Left ventricle myocardium superior (tissue), 1 donor: ENCODE measurements around the gene SIRT5. TPM values are rescaled to one million over a fixed set of nuclear protein-coding genes. Genes with fewer than 3 reads are reported as not detected.

ENCODE experiments used
- ATAC-seq: fragments of 200-7000 bp; cut with Tn5 transposase; one replicate; pipeline ENCODE4 v1.9.1; 2020; ENCODE audit warnings: mild to moderate bottlenecking, moderate library complexity
- DNase-seq: peaks from one replicate; pipeline ENCODE4 v3.0.0-alpha.2; 2020
- intact Hi-C: fragments of 100-400 bp; cut with micrococcal nuclease; formaldehyde crosslinking; loops from one replicate; pipeline ENCODE4 v1.11.0; 2022
- total RNA-seq: library from RNA; stranded (reverse); fragmentation: NEBNext Ultra II Directional; extraction: Animal tissue kit (Norgen Biotek cat#: 25700); gene quantifications from one replicate; pipeline ENCODE4 v1.2.1, GENCODE V29; 2021
- donor health status: DM: no; HTN: yes; CAD: no; lungs with severe emphysema.

SIRT5 gene
- total RNA-seq, 1 donor from 2014 or later, result 59.3 TPM

DNA sequence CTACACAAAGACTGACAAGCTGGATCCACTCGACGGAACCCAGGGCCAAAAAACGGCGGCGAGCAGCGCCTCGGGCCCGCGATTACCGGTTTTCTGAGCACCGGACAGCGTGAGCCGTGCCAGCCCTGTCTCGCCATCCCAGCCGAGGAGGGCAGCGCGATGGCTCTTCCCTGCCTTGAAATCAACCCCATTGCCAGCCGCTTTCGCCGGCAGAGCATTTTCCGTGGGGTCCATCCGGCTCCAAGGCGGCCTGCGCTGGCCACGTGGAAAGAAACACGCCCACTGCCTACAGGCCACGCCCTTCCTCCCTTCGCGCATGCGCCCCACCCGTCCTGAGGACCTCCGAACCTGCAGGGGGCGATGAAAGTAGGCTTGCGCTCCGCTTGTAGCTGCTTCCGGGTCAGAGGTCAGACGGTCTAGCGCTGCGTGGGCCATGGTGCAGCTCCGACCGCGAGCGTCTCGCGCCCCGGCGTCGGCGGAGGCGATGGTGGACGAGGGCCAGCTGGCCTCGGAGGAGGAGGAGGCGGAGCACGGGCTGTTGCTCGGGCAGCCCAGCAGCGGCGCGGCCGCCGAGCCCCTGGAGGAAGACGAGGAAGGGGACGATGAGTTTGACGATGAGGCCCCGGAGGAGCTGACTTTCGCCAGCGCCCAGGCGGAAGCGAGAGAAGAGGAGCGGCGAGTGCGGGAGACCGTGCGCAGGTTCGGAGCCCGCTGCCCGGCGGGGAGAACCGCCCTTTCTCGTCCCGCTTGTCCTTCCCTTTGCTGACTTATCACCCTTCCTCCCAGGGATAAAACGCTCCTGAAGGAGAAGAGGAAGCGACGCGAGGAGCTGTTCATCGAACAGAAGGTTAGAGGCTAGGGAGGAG, 40.8 kb downstream of the SIRT5 start, which contains the start of gene NOL7:
Gene NOL7 (plus strand): TSS at position 410 of the 866 bp plus-strand sequence. CDS start 24 bp downstream, at position 434.
- peak; percentile 96 for DNase-seq
- intact Hi-C loops, result no loop called here
- peak; percentile 96 for ATAC-seq

DNA sequence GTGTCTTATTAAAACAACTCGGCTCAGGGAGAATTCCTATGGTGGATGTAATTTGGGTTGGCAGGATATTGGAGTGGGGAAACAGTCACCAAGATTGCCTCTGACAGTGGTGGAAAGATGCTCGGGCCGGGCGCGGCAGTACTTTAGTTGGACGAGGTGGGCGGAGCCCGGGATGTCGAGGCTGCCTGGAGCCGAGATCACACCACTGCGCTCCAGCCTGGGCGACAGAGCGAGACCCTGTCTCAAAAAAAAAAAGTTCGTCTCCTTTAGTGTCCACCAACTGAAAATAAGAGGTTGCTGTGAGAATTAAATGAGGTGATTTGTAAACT, 41.4 kb downstream of the SIRT5 start:
- DNase-seq (peak; percentile 70), ATAC-seq (peak; percentile 53)
- intact Hi-C loops, result no loop called here

DNA sequence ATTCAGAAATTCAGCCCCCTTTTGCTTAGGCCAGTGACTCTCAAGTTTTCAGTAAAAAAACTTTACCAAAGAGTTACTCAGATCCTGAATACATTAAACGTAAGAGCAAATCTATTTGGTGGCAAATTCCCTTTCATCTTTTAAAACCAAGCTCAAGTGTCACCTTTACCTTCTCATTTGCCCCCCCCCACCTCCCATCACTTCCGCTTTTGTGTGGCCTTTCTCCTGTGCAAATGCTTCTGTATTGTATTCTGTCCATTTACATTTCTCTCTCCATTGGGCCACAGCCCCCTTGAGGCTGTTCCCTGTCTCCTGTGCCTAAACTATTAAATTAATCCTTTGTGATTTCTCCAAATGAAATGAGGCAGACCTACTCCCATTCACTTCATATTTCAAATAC, 42.7 kb downstream of the SIRT5 start:
- ATAC-seq, result no peak
- intact Hi-C loops, result no loop called here
- no peak for DNase-seq

DNA sequence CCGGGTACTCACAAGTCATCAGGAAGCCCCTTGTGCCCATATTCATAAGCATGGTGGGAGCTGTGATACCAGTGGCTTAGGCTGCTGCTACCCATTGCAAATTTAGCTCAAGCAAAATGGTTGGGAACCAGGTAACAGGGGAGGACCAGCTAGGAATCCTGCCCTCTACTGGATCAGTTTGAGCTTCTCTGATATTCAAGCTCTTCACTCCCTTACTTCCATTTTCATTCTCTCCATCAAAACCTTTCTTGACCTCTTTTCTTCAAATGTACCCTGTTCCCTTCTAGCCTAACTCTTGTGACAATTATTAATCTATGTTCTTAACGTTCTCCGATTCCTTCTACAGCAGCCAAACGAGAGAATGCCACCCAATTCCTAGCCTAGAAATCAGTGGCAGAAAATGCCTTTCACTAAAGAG, 50.5 kb downstream of the SIRT5 start:
- DNase-seq (no peak), ATAC-seq (peak; percentile 62)
- intact Hi-C loops, result no loop called here

DNA sequence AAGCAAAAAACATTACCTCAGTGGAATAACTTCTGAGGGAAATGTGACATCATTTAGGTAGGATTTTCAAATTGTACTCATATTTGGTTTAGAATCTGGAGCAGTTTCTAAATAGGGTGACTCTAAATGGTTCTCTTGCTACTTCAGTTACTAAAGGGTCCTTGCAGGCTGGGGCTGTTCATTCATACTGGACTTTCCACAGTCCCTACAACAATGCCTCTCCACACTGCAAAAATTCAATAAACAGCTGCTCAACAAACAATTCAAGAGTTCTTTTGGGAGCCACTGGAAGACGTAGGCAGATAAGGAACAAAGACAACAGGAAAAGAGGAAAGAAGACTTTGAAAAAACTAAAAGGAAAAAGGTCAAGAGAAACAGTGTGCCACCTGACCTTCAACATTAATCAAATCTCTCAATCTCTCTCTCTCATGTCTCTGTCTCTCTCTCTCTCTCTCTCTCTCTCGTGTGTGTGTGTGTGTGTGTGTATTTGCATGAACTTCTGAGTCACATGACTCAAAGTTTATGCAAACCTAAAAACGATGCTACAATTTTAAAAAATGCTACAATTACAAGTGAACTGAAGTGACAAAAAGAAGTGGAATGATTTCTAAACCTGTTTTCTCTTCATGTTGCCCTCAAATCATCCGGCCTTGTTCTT, 55.2 kb downstream of the SIRT5 start:
- DNase-seq (no peak), ATAC-seq (no peak)
- intact Hi-C loops, result no loop called here

DNA sequence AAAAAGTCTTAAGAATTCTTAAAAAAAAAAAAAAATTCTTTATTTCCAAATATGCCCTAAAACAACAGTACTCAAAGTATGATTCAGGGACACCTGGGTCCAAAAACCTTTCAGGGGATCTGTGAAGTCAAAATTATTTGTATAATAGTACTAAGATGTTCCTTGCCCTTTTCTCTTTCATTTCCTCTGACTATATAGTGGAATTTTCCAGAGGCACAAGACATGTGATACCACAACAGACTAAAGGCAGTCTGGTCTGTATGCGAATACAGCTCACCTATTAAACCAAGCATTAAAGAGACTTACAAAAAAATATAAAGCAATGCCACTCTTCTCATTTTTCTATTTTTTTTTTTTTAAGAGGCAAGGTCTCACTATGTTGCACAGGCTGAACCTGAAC, 56.1 kb downstream of the SIRT5 start:
- ATAC-seq (no peak), DNase-seq (no peak)
- intact Hi-C loops, result no loop called here

DNA sequence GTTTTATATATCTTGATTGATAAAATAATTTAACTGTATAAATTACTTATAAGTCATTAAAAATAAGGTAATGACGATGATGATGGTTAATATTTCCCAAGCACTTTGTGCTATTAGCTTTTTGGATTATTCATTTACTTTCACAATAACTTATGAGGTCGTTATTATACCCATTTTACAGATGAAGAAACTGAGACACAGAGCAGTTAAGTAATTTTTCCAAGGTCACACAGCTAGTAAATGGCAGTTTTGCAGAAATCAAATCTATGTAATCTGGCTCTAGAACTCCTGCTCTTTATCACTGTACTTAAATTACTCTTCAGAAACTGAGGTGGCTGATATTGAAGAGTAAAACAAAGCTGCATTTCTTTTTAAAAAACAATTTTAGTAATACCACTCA, 58.9 kb downstream of the SIRT5 start:
- no peak for ATAC-seq
- intact Hi-C loops, result no loop called here
- DNase-seq, result no peak

DNA sequence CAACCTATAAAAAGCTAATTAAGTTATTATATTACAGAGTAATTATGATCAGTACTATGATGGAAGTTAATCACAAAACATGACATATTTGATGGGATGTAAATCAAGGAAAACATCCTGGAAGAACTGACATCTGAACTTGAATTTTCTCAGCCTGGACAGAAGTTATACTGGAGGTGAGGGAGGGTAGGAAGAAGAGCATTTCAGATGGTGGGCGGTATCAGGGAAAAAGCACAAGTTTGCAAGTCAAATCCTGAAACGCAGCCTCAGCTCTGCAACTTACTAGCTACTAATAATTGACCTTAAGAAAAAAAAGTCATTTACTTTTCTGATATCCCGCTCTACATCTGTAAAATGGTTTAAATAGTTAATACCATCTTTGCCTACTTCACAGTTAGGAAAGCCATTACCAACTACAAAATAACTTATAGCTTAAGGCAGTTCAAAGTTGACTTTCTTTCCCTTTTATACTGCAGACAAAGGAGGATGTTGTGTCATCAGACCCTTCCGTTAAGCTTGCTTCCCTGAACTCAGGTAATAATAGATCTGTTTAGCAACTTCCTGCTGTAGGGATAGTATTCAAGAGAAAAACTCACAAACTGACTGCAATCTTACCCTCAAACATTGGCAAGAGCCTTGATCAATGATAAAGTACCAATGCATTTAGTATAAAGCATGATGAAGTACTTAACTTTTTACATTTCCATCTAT, 61.7 kb downstream of the SIRT5 start:
- intact Hi-C loops, result no loop called here
- no peak for ATAC-seq
- no peak for DNase-seq

DNA sequence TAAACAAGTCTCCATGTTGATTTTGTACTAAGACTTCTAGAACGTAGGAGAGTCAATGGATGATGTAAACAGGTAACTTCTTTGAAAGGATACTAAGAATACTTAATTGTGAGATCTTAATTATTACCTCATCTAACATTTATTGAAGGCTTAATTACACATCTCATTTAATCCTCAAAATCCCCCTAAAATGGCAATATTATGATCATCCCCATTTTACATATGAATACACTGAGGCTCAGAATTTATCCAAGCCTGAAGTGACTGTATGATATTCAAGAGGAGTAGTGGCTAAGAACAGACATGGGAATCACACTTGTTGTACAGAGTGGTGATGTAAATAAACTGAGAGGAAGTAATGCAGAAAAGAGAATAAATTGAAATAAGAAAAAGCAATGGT, 63.6 kb downstream of the SIRT5 start:
- no peak for ATAC-seq
- intact Hi-C loops, result no loop called here

DNA sequence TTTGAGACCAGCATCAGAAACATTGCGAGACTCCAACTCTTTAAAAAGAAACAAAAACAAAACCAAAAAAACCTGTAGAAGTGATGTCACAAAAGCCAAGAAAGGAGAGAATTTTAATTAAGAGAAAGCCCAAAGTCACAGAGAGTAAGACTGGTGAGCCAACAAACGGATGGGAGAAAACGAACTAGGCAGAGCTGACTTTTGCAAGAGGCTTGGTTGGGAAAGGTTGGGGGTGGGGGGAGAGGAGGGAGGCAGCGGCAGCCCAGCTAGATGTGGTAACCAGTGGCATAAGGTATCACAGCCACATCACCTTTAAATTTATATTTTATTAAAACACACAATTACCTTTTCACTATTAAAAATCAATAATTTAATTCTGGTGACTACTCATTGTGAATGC, 64.2 kb downstream of the SIRT5 start:
- no peak for DNase-seq
- intact Hi-C loops, result no loop called here
- ATAC-seq, result no peak

More for the DNA sequence above, 63.6 kb downstream of the SIRT5 start:
- no peak for DNase-seq

DNA sequence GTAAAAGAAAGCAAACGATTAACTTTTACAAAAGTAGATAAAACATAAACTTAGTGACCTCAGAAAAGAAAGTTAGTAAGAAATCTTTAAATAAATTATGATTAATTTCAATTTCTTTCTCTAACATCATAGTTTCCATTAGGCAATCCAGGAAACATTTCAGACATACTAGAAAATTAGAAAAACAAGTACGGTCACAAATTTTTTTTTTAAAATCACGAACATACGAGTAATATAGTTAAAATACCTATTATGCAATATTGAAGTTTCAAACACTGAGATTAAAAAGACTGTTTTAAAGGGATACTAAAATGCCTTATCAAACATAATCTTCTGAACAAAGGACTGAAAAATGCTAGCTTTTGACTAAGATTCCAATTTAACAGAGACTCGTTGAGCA, 66.9 kb downstream of the SIRT5 start:
- ATAC-seq, result no peak
- intact Hi-C loops, result no loop called here
- DNase-seq, result no peak

DNA sequence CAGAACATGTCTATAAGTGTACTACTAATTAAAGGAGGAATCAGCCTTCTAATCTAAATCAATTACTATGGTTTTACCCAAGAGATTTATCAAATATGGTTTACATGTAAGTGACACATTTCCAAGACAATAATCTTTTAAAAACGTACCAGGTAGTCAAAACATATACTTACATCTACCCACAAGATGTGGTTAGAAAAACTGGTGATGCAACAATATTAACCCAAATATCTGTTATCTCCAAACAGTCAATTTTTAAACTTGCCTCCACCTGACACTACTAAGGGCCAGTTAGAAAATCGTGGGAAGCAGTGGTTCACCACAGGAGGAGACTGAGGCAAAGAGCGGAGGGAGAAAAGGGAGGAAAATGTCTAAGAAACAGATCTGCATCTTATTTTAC, 68.7 kb downstream of the SIRT5 start:
- ATAC-seq (no peak), DNase-seq (no peak)
- intact Hi-C loops, result no loop called here

DNA sequence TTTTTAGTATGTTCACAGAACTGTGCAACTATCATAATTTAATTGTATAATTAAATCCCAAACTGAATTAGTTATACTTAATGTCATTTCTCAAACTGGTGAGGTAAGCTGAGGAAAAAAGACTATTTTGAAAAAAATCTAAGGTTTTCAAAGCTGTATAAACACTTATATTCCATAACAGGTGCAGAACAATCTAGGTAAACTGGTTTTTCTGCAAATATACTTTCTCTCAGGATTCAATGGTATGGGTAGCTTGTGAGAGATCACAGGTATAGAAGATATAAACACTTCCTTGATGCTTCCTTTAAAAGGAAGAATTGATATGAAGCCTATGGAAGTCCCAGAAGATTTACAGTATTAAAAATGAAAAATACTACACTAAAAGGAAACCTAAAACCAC, 74.4 kb downstream of the SIRT5 start:
- DNase-seq (no peak), ATAC-seq (no peak)
- intact Hi-C loops, result no loop called here

DNA sequence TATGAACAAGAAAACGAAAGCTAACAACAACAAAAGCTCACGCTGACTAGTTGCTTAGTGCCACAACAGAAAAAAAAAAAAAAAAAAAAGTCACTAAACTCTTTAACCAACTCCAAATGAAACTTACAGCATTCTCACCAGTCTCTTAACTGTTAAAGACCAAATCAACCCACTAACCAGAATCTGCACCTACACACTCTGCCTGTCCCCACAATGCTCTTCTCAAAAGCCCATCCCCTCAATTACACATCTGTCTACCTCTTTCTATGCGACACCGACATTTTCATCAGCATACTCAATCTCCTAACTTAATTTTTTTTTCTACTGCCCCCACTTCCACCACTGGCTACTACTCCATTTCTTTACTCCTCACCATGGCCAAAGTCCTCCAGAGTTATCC, 75.0 kb downstream of the SIRT5 start:
- DNase-seq (no peak), ATAC-seq (no peak)
- intact Hi-C loops, result no loop called here

DNA sequence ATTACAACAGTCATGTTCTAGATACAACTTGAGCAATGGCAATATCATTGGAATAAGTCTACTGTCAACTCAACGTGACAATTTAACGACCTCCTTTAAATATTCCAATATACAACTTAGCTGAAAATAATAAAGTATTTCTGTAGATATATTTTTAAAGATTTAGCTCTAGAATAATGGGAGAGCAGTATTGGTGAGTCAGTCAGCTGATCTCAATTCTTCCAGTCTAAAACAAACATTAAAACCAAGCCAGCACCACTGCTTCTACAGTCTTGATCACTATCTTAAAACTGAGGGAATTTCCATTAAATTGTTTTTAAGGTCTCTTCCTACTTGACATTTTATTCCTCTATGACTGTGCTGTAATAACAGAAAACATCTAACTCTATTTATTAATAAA, 78.9 kb downstream of the SIRT5 start:
- intact Hi-C loops, result no loop called here
- ATAC-seq, result no peak
- DNase-seq, result no peak

DNA sequence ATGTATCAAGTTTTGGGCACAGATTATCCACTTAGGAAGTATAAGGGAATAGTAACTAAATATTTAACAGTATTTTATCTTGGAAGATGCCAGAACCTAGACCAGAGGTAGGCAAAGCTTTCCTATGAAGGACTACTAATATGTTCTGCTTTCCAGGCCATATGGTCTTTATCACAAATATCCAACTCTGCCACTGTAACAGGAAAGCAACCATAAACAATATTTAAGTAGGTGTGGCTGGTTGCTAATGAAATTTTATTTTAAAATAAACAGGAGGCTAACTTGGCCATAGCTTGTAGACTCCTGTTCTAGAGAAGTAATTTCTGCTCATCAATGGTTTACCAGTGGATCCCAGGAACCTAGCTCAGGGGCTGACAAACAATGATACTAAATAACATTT, 80.1 kb downstream of the SIRT5 start:
- DNase-seq (no peak), ATAC-seq (no peak)
- intact Hi-C loops, result no loop called here

DNA sequence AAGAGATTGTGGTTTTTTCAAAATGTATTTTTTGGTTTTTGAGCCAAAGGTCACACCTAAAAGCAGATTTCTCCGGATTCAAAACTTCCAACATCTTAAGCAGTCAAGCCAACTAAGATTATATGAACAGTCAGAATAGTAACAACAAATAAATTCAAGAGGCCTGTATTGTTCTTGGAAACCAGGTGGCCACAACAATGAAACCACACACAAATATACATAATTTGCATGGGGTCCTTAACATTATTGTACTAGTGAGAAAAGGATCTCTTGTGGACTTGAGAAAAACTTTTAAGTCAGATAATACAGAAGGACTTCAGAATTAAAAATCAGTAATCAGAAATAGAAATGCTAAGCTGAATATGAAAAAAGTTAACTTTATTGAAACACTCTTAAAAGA, 81.3 kb downstream of the SIRT5 start:
- ATAC-seq (no peak), DNase-seq (no peak)
- intact Hi-C loops, result no loop called here

DNA sequence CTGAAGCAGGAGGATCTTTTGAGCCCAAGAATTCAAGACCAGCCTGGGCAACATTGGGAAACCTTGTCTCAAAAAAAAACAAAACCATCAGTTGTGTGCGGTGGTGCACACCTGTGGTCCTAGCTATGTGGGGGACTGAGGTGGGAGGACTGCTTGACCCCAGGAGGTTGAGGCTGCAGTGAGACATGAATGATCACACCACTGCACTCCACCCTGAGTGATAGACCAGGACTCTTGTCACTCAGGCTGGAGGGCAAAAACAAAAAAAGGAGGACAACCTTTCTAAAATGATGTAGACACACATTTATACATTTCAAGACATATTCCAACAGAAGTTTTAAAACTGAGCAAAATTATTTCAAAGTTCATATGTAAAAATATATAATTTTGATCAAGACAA, 85.9 kb downstream of the SIRT5 start:
- intact Hi-C loops, result no loop called here
- DNase-seq (no peak), ATAC-seq (no peak)

DNA sequence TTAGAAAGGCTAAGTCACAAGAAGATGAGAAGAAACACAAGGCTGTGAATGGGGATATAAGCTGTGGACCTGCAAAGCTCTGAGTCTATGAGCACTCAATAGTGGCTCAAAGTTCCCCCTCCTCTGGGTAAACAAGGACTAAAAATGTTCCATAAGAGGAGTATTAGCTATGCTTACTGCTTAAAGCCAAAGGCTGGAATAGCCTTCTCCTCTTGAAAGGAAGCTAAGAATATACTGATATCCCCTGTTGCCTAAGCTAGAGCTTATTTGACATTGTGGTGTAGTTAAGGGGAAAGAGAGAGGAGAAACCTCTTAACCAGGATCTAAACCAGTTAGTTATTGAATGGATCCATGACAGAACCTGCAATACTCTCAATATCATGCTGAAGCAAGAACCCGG, 86.5 kb downstream of the SIRT5 start:
- ATAC-seq, result peak; percentile 54
- intact Hi-C loops, result no loop called here

DNA sequence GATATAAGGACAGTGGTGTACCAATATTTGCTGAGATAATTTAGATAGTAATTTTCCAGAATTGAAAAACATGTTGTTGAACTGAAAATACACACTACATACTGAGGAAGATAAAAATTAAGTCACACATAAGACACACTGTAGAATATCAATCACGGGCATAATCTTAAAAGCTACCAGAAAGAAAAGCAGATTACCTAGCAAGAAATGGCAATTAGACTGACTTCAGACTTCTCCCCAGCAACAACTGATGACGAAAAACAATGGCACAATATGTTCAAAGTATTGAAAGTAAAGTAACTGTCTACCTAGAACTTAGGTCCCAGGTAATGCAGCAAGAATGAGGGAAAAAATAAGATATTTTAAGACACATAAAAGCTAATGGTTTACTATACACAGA, 87.2 kb downstream of the SIRT5 start:
- ATAC-seq (no peak), DNase-seq (no peak)
- intact Hi-C loops, result no loop called here

More for the DNA sequence above, 86.5 kb downstream of the SIRT5 start:
- no peak for DNase-seq
